Lower lobe of right lung (tissue), 2 donors: ENCODE data around the gene PLEKHJ1. TPM values are rescaled to one million over a fixed set of nuclear protein-coding genes. Genes with fewer than 3 reads are reported as not detected.
"Not testable (repeated sequence)": the region's sequence is repeated elsewhere in the genome, so short reads cannot be mapped to it uniquely, and the experiment has no call there.

Experiments used
- ATAC-seq, 2 donors: fragments of 200-7000 bp; cut with Tn5 transposase; one replicate each; pipeline ENCODE4 v1.9.1; 2020 to 2022; ENCODE audit warnings: mild to moderate bottlenecking in 2 of 2, moderate library complexity in 2 of 2
- DNase-seq: peaks from one replicate; pipeline ENCODE4 v3.0.0-alpha.2; 2020
- H3K27ac ChIP-seq: fragments of 200-600 bp; one replicate; pipeline ENCODE4 v1.8.0; 2022
- H3K27me3 ChIP-seq: fragments of 200-600 bp; one replicate; pipeline ENCODE4 v1.8.0; 2022; ENCODE audit warnings: low read depth
- H3K36me3 ChIP-seq: fragments of 200-600 bp; one replicate; pipeline ENCODE4 v1.8.0; 2022; ENCODE audit warnings: mild to moderate bottlenecking
- H3K4me1 ChIP-seq: fragments of 200-600 bp; one replicate; pipeline ENCODE4 v1.8.0; 2022
- H3K4me3 ChIP-seq: fragments of 200-600 bp; one replicate; pipeline ENCODE4 v1.8.0; 2022; ENCODE audit warnings: mild to moderate bottlenecking
- H3K9me3 ChIP-seq: fragments of 200-600 bp; one replicate; pipeline ENCODE4 v1.8.0; 2022
- CTCF ChIP-seq: fragments of 200-600 bp; IDR thresholded peaks from one replicate; pipeline ENCODE4 v1.8.0; 2022; ENCODE audit warnings: antibody characterized with exemption, mild to moderate bottlenecking
- intact Hi-C: fragments of 100-400 bp; cut with DNase I; formaldehyde crosslinking; loops from one replicate; pipeline ENCODE4 v1.11.0; 2022
- long read RNA-seq: library from polyadenylated mRNA; unstranded; transcript quantifications from one replicate; pipeline ENCODE4 v2.0.0, GENCODE V29; 2021
- total RNA-seq: library from RNA; stranded (reverse); fragmentation: NEBNext Ultra II Directional; extraction: Animal tissue kit (Norgen Biotek cat#: 25700); gene quantifications from one replicate; pipeline ENCODE4 v1.2.1, GENCODE V29; 2021
- donor health status: DM: no; HTN: yes; CAD: no; lungs with severe emphysema.

Gene PLEKHJ1, protein sequence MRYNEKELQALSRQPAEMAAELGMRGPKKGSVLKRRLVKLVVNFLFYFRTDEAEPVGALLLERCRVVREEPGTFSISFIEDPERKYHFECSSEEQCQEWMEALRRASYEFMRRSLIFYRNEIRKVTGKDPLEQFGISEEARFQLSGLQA
- 52.0 TPM for total RNA-seq
- long read RNA-seq, transcript PLEKHJ1-201 (6 exons, 1,206 nt): major isoform, 74 of 91 reads
- long read RNA-seq, partial matches to known transcripts: 3 of 91 reads
- long read RNA-seq, other reads (novel, unspliced or antisense): 7 of 91 reads

- Histone ChIP-seq H3K27ac (peak within 1 kb of the TSS; percentile 99), H3K27me3 (no peaks in the 10 kb centered on the region), H3K36me3 (peaks cover 25% of the 10 kb centered on the region), H3K4me1 (peaks cover 58% of the 10 kb centered on the region), H3K4me3 (peak within 1 kb of the TSS; percentile 99), H3K9me3 (no peaks in the 10 kb centered on the region)
- TF ChIP-seq CTCF: peak; percentile 97
- ATAC-seq (peak; percentile 94 to 96), DNase-seq (peak; percentile 96)
- intact Hi-C loops: no loop called here
These were observed at the start of gene PLEKHJ1, which contains the start of gene SF3A2 for GRCh38 chr19:2236314-2237050. PLEKHJ1 (minus strand) TSS chr19:2236329; CDS start chr19:2236248, 81 bp downstream. SF3A2 (plus strand) TSS chr19:2236824; CDS start chr19:2243419, 6,595 bp downstream.

DNA sequence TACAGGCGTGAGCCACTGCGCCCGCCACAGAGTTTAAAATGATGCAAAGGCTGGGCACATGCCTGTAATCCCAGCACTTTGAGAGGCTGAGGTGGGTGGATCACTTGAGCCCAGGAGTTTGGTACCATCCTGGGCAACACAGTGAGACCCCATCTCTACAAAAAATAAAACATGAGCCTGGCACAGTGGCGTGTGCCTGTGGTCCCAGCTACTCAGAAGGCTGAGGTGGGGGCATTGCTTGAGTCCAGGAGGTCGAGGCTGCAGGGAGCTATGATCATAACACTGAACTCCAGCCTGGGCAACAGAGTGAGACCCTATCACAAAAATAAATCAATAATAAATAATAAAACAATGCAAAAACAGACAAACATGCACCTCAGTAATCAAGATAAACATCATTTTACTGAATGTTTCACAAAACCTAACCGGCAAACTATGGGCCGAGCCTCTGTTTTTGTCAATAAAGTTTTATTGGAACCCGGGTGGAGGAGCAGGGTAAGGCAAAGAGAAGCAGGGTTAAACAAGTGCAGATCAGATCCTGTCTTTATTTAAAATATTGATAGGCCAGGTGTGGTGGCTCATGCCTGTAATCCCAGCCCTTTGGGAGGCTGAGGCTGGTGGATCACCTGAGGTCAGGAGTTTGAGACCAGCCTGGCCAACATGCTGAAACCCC, 47.8 kb upstream of the PLEKHJ1 start:
- TF ChIP-seq CTCF: no peak
- intact Hi-C loops: no loop called here
- DNase-seq (no peak), ATAC-seq (no peak)
- Histone ChIP-seq H3K4me1 (peaks cover 20% of the 10 kb centered on the region), H3K27me3 (peaks cover 7% of the 10 kb centered on the region), H3K9me3 (no peaks in the 10 kb centered on the region), H3K4me3 (no peak overlapping the region), H3K36me3 (no peaks in the 10 kb centered on the region), H3K27ac (no peak overlapping the region)

- Histone ChIP-seq H3K4me1 (peaks cover 15% of the 10 kb centered on the region), H3K27ac (peak overlapping the region; percentile 78), H3K27me3 (no peaks in the 10 kb centered on the region), H3K36me3 (no peaks in the 10 kb centered on the region), H3K4me3 (peak overlapping the region; percentile 45), H3K9me3 (no peaks in the 10 kb centered on the region)
- TF ChIP-seq CTCF: no peak
- intact Hi-C loops: no loop called here
- ATAC-seq (no peak), DNase-seq (no peak)
These were observed 46.7 kb upstream of the PLEKHJ1 start for GRCh38 chr19:2282862-2283237.

GRCh38 chr19:2282062-2282861, 46.1 kb upstream of the PLEKHJ1 start, which contains the start of gene PEAK3:
PEAK3 (minus strand) TSS chr19:2282175; CDS start chr19:2280931, 1,244 bp downstream.
- ATAC-seq (peak; percentile 86 to 87), DNase-seq (peak; percentile 91)
- no peak for TF ChIP-seq CTCF
- H3K27me3 ChIP-seq: no peaks in the 10 kb centered on the region
- H3K27ac ChIP-seq: peak within 1 kb of the TSS; percentile 78
- no peaks in the 10 kb centered on the region for H3K9me3 ChIP-seq
- intact Hi-C loops: no loop called here
- H3K4me1 ChIP-seq: peaks cover 15% of the 10 kb centered on the region
- H3K36me3 ChIP-seq: peaks cover 2% of the 10 kb centered on the region
- H3K4me3 ChIP-seq: peak within 1 kb of the TSS; percentile 45

DNA sequence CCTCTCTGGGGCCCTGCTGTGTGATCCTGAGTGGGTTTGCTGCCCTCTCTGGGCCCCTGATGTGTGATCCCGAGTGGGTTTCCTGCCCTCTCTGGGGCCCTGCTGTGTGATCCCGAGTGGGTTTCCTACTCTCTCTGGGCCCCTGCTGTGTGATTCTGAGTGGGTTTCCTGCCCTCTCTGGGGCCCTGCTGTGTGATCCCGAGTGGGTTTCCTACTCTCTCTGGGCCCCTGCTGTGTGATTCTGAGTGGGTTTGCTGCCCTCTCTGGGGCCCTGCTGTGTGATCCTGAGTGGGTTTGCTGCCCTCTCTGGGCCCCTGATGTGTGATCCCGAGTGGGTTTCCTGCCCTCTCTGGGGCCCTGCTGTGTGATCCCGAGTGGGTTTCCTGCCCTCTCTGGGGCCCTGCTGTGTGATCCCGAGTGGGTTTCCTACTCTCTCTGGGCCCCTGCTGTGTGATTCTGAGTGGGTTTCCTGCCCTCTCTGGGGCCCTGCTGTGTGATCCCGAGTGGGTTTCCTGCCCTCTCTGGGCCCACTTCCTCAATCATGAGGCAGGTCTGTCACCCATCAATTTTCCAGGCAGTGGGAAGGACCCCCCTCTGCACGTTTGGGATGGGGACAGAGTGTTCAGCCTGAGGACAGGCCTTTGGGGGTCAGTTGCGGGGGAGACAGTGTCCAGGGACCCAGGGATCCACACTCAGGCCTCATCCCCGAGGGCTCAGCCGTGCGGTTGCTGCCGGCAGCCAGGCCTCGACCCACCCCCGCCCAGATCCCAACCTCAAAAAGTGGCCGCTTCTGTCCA, 45.3 kb upstream of the PLEKHJ1 start:
- H3K9me3 ChIP-seq, intact Hi-C loops, H3K36me3 ChIP-seq, DNase-seq, H3K27me3 ChIP-seq: not testable (repeated sequence)
- H3K4me3 ChIP-seq: peak overlapping the region; percentile 45
- ATAC-seq: peak in 1 of 2 donors; percentile 3
- peaks cover 16% of the 10 kb centered on the region for H3K4me1 ChIP-seq
- H3K27ac ChIP-seq: peak overlapping the region; percentile 78
